ENCODE results near the gene TTC21A. TPM values are rescaled to one million over a fixed set of nuclear protein-coding genes. Genes with fewer than 3 reads are reported as not detected.

The TTC21A gene
- total and polyA plus RNA-seq, 4 experiments from 2014 or later = 1.1 to 3.9 (median 3.0) TPM; not detected in 1

DNA sequence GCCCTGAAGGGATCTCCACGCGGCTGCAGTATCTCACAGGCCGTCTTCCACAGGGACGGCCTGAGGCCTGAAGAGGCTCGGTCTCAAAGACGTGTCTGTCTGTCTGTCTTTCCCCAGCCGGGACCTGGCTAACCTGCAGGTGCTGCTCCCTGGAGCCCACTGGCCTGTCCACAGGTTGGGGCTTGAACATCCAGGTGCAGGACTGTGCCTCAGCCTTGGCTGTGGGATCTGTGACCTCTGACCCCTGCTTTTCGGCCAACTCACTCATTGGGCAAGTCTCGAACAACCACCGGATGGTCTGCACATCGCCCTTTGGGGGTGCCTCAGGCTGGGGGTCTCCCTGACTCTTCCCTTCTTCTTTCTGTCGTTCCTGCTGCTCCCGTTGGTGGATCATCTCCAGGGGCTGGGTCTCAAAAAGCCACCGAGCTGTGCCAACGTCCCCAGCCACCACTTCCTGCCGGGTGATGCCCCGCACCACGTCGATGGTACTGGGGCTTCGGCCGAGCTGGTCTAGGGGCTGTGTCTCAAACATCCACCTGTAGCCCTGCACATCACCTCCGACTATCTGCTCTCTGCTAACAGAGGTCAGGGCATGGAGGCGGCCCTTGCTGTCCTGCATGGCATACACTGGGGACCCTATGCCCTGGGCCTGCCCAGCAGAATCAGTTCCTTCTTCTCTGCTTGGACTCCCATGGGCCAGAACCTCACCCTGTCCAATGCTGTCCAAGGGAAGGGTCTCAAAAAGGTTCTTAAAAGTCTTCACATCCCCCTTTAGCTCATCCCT is 80.1 kb downstream of the TTC21A start:
- Mint-ChIP-seq H3K9me3 (no peaks in the 10 kb centered on the region), H3K27me3 (peaks cover 0 to 1% of the 10 kb centered on the region in 2 donors), H3K36me3 (no peaks in the 10 kb centered on the region), H3K4me3 (no peak overlapping the region), H3K27ac (no peak overlapping the region), H3K4me1 (peaks cover 0 to 7% (median 6%) of the 10 kb centered on the region in 4 donors)
- Histone ChIP-seq H3K4me1 (ENCODE audit: insufficient read depth, low read length) (no peaks in the 10 kb centered on the region), H3K36me3 (ENCODE audit: insufficient read depth, low read length) (no peaks in the 10 kb centered on the region), H3K27ac (ENCODE audit: low read depth, low read length) (no peak overlapping the region), H3K4me3 (ENCODE audit: low read length in 2 of 2) (no peak overlapping the region), H3K27me3 (ENCODE audit: insufficient read depth, low read length) (no peaks in the 10 kb centered on the region), H3K9me3 (ENCODE audit: control insufficient read depth in 1 of 2, low read length in 2 of 2) (no peaks in the 10 kb centered on the region)
- POLR2A ChIA-PET (ENCODE audit: partially characterized antibody) = no interaction called here
- DNase-seq = no peak
- CTCF ChIA-PET (ENCODE audit: partially characterized antibody) = interaction anchor here (0.9 to 15.7 kb wide), 9 partner anchors 10 to 190 kb away, joined by 3 to 427 read pairs (median 3); partner anchors contain the start of gene CX3CR1
- intact Hi-C loops (cut with micrococcal nuclease) = no loop called here

Small RNAs within 50 kb of the gene (microRNA-seq; reads per million reads assigned to microRNA genes)
- not detected for gene MIR6822 (ENCODE audit: borderline microRNAs expressed, borderline number of aligned reads, borderline replicate concordance)

Other genes with a start within 250 kb of the TTC21A start
- gene SCN11A, start 55.7 kb upstream of the TTC21A start, total RNA-seq = under 1 TPM; 0.08 to 0.15 TPM
- not detected for gene SCN11A, start 55.7 kb upstream of the TTC21A start, polyA plus RNA-seq
- 10 to 100 TPM; 59.4 to 69.8 TPM for gene WDR48, start 55.7 kb upstream of the TTC21A start, total RNA-seq
- gene WDR48, start 55.7 kb upstream of the TTC21A start, polyA plus RNA-seq = 10 to 100 TPM; 32.6 to 48.1 TPM
- 10 to 100 TPM; 57.1 to 58.4 TPM for gene GORASP1, start 53 bp upstream of the TTC21A start, total RNA-seq
- 10 to 100 TPM; 21.5 to 22.1 TPM for gene GORASP1, start 53 bp upstream of the TTC21A start, polyA plus RNA-seq
- gene CSRNP1, start 45.9 kb downstream of the TTC21A start, total RNA-seq = 10 to 100 TPM; 14.9 to 15.3 TPM
- 10 to 100 TPM; 22.5 to 89.7 TPM for gene CSRNP1, start 45.9 kb downstream of the TTC21A start, polyA plus RNA-seq
- not detected for gene XIRP1, start 84.9 kb downstream of the TTC21A start, total RNA-seq
- under 1 TPM in 1 of 2 donors, not detected in 1; 0.03 TPM for gene XIRP1, start 84.9 kb downstream of the TTC21A start, polyA plus RNA-seq
- gene CX3CR1, start 172.4 kb downstream of the TTC21A start, total RNA-seq = under 1 TPM; 0.29 to 0.33 TPM
- gene CX3CR1, start 172.4 kb downstream of the TTC21A start, polyA plus RNA-seq = 1 to 10 TPM; 1.6 to 3.7 TPM
- gene CCR8, start 222.0 kb downstream of the TTC21A start, total RNA-seq = 1 to 10 TPM; 5.3 to 6.9 TPM
- 10 to 100 TPM in 1 of 2 donors, 1 to 10 TPM in 1; 5.6 to 12.3 TPM for gene CCR8, start 222.0 kb downstream of the TTC21A start, polyA plus RNA-seq